Vagina (tissue), 2 donors: Measurements from ENCODE around the gene B3GNT4.

Experiments
- POLR2A ChIP-seq, 2 donors: fragments of 450-650 bp; IDR thresholded peaks; one replicate each; pipeline ENCODE4 v1.6.1; 2017; ENCODE audit warnings: antibody characterized with exemption in 2 of 2, mild to moderate bottlenecking in 2 of 2, moderate library complexity in 2 of 2
- TF ChIP-seq, protein P1 (sequence below), 3 experiments: fragments of 450-650 bp in 2 of 3; fragments of 200-600 bp in 1 of 3; sonication (generic) in 1 of 3; IDR thresholded peaks; one replicate each; pipeline ENCODE4 v1.5.1; 2017 to 2019; ENCODE audit warnings: antibody characterized with exemption in 3 of 3, mild to moderate bottlenecking in 2 of 3, moderate library complexity in 2 of 3

DNA sequence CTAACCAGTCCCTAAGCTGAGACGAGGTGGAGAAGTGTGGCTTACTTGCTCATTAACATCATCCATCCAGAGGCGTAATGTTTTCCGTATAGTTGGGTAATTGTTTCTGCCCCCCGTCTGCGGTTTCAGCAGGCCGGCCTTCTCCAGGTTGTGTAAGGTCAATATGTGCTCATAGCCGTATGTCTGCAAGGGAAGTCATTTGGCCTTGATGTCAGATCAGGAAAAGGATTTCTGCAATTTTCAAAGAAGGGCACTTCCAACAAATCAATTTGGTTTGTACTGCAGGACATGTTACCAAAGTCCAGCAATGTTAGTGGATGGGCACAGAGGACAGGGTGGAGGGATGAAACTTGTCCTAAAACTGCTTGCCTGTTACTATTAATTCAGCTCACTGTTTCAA lies 32.2 kb downstream of the B3GNT4 start:
- TF ChIP-seq POLR2A (IDR thresholded peaks at IDR 0.05), result no peak
- TF ChIP-seq, protein P1, sequence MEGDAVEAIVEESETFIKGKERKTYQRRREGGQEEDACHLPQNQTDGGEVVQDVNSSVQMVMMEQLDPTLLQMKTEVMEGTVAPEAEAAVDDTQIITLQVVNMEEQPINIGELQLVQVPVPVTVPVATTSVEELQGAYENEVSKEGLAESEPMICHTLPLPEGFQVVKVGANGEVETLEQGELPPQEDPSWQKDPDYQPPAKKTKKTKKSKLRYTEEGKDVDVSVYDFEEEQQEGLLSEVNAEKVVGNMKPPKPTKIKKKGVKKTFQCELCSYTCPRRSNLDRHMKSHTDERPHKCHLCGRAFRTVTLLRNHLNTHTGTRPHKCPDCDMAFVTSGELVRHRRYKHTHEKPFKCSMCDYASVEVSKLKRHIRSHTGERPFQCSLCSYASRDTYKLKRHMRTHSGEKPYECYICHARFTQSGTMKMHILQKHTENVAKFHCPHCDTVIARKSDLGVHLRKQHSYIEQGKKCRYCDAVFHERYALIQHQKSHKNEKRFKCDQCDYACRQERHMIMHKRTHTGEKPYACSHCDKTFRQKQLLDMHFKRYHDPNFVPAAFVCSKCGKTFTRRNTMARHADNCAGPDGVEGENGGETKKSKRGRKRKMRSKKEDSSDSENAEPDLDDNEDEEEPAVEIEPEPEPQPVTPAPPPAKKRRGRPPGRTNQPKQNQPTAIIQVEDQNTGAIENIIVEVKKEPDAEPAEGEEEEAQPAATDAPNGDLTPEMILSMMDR (IDR thresholded peaks at IDR 0.05), result no peak
